ENCODE results near the gene SH3YL1. TPM values are rescaled to one million over a fixed set of nuclear protein-coding genes. Genes with fewer than 3 reads are reported as not detected.

Gene SH3YL1
- total RNA-seq, 1 experiment from 2014 or later: 28.6 TPM

DNA sequence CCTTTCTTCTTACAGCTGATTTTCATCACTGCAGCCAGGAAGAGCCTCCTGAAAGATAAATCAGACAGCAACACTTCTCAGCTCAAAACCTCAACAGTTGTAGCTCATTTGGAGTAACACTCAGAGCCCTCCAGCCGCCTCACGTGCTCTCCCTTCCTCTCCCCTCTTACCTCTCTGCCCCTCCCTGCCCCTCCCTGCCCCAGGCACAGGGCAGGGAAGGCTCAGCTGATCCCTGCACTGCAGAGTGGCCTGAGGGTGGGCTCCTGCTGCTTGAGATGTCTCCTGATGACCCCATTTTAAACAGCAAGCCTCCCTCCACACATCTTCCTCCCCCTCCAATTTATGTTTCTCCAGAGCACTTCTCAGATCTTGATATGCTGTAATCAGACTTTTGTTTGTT, 54.4 kb downstream of the SH3YL1 start:
- H3K4me1 ChIP-seq (ENCODE audit: insufficient read depth, low read length): no peaks in the 10 kb centered on the region
- H3K9me3 ChIP-seq (ENCODE audit: low read length): no peaks in the 10 kb centered on the region
- ATAC-seq (no peak), DNase-seq (no peak)
- H3K36me3 ChIP-seq (ENCODE audit: low read depth, low read length): no peaks in the 10 kb centered on the region
- CTCF ChIA-PET: no interaction called here
- no peak overlapping the region for H3K9ac ChIP-seq (ENCODE audit: low read length)
- POLR2A ChIA-PET (ENCODE audit: unreplicated experiment): no interaction called here
- no peaks in the 10 kb centered on the region for H3K79me2 ChIP-seq (ENCODE audit: low read length)
- no peaks in the 10 kb centered on the region for H4K20me1 ChIP-seq (ENCODE audit: low read length)
- no peak overlapping the region for H2AFZ ChIP-seq (ENCODE audit: low read length)
- no peaks in the 10 kb centered on the region for H3F3A ChIP-seq (ENCODE audit: low read length, unreplicated experiment)
- no TSS peak for BruUV-seq (replicated peaks)
- no peak overlapping the region for H3K27ac ChIP-seq (ENCODE audit: low read length)
- intact Hi-C loops (cut with micrococcal nuclease): no loop called here
- peaks cover 34% of the 10 kb centered on the region for H3K27me3 ChIP-seq (ENCODE audit: low read length)
- H3K9me2 ChIP-seq (replicated peaks; ENCODE audit: low read length): no peaks in the 10 kb centered on the region
- H3K4me2 ChIP-seq (ENCODE audit: low read length): no peak overlapping the region
- TF ChIP-seq, protein P1, sequence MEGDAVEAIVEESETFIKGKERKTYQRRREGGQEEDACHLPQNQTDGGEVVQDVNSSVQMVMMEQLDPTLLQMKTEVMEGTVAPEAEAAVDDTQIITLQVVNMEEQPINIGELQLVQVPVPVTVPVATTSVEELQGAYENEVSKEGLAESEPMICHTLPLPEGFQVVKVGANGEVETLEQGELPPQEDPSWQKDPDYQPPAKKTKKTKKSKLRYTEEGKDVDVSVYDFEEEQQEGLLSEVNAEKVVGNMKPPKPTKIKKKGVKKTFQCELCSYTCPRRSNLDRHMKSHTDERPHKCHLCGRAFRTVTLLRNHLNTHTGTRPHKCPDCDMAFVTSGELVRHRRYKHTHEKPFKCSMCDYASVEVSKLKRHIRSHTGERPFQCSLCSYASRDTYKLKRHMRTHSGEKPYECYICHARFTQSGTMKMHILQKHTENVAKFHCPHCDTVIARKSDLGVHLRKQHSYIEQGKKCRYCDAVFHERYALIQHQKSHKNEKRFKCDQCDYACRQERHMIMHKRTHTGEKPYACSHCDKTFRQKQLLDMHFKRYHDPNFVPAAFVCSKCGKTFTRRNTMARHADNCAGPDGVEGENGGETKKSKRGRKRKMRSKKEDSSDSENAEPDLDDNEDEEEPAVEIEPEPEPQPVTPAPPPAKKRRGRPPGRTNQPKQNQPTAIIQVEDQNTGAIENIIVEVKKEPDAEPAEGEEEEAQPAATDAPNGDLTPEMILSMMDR (conservative IDR thresholded peaks at IDR 0.05; ENCODE audit: low read depth, low read length): no peak
- TF ChIP-seq EZH2phosphoT487 (IDR thresholded peaks at IDR 0.05; ENCODE audit: borderline replicate concordance, low read length) (no peak), EZH2 (IDR thresholded peaks at IDR 0.05; ENCODE audit: low read length, unreplicated experiment) (no peak)
- no peak overlapping the region for H3K4me3 ChIP-seq (ENCODE audit: low read length)

- no peak overlapping the region for H3K4me3 ChIP-seq (ENCODE audit: low read length)
- ATAC-seq (no peak), DNase-seq (no peak)
- ChIA-PET CTCF (no interaction called here), POLR2A (ENCODE audit: unreplicated experiment) (no interaction called here)
- no peak overlapping the region for H3K9ac ChIP-seq (ENCODE audit: low read length)
- no peak overlapping the region for H3K27ac ChIP-seq (ENCODE audit: low read length)
- no peaks in the 10 kb centered on the region for H3K9me2 ChIP-seq (replicated peaks; ENCODE audit: low read length)
- intact Hi-C loops (cut with micrococcal nuclease): no loop called here
- no peaks in the 10 kb centered on the region for H4K20me1 ChIP-seq (ENCODE audit: low read length)
- H3K9me3 ChIP-seq (ENCODE audit: low read length): no peaks in the 10 kb centered on the region
- H3F3A ChIP-seq (ENCODE audit: low read length, unreplicated experiment): no peaks in the 10 kb centered on the region
- H3K27me3 ChIP-seq (ENCODE audit: low read length): peaks cover 29% of the 10 kb centered on the region
- no TSS peak for BruUV-seq (replicated peaks)
- TF ChIP-seq EZH2phosphoT487 (IDR thresholded peaks at IDR 0.05; ENCODE audit: borderline replicate concordance, low read length) (no peak), EZH2 (IDR thresholded peaks at IDR 0.05; ENCODE audit: low read length, unreplicated experiment) (no peak)
- TF ChIP-seq, protein P1 (conservative IDR thresholded peaks at IDR 0.05; ENCODE audit: low read depth, low read length): no peak
- H3K36me3 ChIP-seq (ENCODE audit: low read depth, low read length): no peaks in the 10 kb centered on the region
- no peak overlapping the region for H3K4me2 ChIP-seq (ENCODE audit: low read length)
- H3K79me2 ChIP-seq (ENCODE audit: low read length): no peaks in the 10 kb centered on the region
- H2AFZ ChIP-seq (ENCODE audit: low read length): no peak overlapping the region
- no peaks in the 10 kb centered on the region for H3K4me1 ChIP-seq (ENCODE audit: insufficient read depth, low read length)
These were observed 55.5 kb downstream of the SH3YL1 start for GRCh38 chr2:208335-208734.

- no peak for DNase-seq
- ChIA-PET CTCF (no interaction called here), POLR2A (ENCODE audit: unreplicated experiment) (no interaction called here)
- H3K27ac ChIP-seq (ENCODE audit: low read length): no peak overlapping the region
- H3K4me2 ChIP-seq (ENCODE audit: low read length): no peak overlapping the region
- H3K4me1 ChIP-seq (ENCODE audit: insufficient read depth, low read length): no peaks in the 10 kb centered on the region
- H3F3A ChIP-seq (ENCODE audit: low read length, unreplicated experiment): no peaks in the 10 kb centered on the region
- BruUV-seq (replicated peaks): no TSS peak
- intact Hi-C loops (cut with micrococcal nuclease): no loop called here
- no peaks in the 10 kb centered on the region for H3K79me2 ChIP-seq (ENCODE audit: low read length)
- peaks cover 13% of the 10 kb centered on the region; the same call in 1 of the 2 replicates for H3K27me3 ChIP-seq (ENCODE audit: low read length)
- no peak overlapping the region for H2AFZ ChIP-seq (ENCODE audit: low read length)
- H3K4me3 ChIP-seq (ENCODE audit: low read length): no peak overlapping the region
- no peaks in the 10 kb centered on the region for H3K9me2 ChIP-seq (replicated peaks; ENCODE audit: low read length)
- no peaks in the 10 kb centered on the region for H3K9me3 ChIP-seq (ENCODE audit: low read length)
- no peak overlapping the region for H3K9ac ChIP-seq (ENCODE audit: low read length)
- H3K36me3 ChIP-seq (ENCODE audit: low read depth, low read length): no peaks in the 10 kb centered on the region
- H4K20me1 ChIP-seq (ENCODE audit: low read length): no peaks in the 10 kb centered on the region
- ATAC-seq: no peak
- TF ChIP-seq EZH2 (IDR thresholded peaks at IDR 0.05; ENCODE audit: low read length, unreplicated experiment) (no peak), EZH2phosphoT487 (IDR thresholded peaks at IDR 0.05; ENCODE audit: borderline replicate concordance, low read length) (no peak)
- TF ChIP-seq, protein P1 (conservative IDR thresholded peaks at IDR 0.05; ENCODE audit: low read depth, low read length): no peak
These were observed 59.8 kb downstream of the SH3YL1 start for GRCh38 chr2:203984-204383.
